Measurements from ENCODE around the gene PCYT1A.
"Not testable (repeated sequence)": the region's sequence is repeated elsewhere in the genome, so short reads cannot be mapped to it uniquely, and the experiment has no call there.

Gene PCYT1A

DNA sequence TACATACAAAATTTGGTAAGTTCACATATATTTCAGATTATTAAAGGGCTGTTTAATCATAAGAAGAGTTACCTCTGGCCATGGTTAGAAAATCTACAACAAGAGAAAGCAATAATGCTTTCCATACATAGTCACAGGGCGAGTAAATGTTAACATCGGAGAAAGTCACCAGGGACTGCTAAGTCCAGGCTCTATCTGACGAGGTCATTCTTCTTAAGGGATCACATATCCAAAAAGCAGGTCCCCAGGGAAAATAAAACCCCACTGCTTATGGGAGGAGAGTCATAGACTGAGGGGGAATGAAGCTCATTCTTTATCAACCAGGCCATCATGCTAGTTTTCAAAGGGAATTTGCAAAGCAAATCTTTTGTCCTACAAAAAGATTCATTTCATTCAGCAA, 3.1 kb downstream of the PCYT1A start:
- DNase-seq, result no peak

DNA sequence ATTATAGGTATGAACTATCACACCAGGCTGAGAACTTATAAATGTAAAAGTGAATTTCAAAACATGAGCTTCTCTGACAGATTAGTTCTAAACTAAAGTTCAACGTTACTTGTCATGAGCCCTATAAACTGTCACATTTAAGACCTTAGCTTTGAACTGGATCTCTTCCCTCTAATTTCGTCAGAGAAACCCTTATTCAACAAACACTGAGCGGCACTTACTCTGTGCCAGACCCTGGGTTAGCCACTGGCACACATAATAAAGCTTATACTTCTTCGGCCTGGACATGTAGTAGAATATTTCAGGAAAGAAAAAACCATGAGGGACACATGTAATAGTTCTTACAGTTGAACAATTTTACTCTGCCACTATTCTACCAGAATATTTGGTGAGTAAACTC, 5.6 kb downstream of the PCYT1A start:
- DNase-seq, result no peak

DNA sequence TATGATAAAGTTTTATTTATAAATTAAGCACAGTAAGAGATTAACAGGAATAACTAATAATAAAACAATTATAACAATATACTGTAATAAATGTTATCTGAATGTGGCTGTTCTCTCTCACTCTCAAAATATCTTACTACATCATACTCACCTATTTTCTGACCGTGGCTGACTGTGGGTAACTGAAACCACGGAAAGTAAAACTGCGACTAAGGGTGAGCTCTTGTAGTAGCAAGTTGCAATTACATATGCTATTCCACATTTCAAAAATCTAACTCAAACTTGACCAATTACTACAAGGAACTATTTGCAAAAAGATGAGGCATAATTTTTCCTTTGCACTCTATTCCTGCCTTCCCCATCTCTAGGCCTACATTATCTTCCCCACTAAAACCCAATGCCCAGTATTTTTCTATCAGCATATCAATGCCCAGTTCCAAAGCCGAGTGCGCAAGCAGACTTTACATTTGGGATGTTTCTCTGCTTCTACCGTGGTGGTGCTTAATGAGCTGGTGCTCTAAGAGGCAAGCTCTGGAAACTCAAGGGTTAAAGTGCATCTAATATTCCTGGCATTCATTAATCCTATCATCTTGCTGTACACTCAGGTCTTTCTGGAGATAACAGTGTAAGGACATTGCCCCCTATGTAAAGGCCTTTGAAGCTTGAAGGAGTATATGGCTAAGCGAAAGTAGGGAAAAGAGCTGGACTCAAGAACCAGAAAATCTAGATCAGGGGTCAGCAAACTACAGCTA, 6.7 kb downstream of the PCYT1A start:
- no peak for DNase-seq

DNA sequence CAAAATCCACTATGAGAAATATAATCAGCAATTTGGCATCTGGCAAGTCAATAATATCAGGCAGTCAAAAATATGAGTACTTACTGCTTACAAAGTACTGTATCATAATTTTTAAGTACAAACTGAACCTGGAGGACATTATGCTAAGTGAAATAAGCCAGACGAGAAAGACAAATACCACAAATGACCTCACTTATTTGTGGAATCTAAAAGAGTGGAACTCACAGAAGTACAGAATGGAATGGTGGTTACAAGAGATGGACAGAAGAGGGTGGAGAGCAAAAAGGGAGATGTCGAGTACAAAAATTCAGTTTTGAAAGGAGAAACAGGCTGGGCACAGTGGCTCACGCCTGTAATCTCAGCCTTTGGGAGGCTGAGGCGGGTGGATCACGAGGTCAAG, 12.4 kb downstream of the PCYT1A start:
- no peak for DNase-seq

DNA sequence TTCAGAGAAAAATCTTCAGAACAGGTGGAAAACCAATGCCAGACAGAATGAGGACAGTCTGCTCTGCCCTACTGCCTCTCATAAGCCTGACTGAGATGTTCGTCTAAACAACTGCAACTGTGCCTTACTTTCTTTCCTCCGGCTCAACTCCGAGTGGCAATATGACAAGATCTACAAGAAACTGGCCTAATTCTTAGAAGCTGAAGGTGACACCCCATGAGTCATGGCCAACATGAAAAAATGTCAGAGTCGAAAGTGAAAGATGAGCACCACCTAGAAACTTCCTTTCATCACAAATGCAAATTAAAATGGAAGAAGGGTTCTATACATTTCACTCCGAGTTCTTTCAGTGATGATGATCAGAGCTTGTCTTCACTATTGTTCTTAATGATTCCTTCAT, 12.9 kb downstream of the PCYT1A start:
- no peak for DNase-seq

DNA sequence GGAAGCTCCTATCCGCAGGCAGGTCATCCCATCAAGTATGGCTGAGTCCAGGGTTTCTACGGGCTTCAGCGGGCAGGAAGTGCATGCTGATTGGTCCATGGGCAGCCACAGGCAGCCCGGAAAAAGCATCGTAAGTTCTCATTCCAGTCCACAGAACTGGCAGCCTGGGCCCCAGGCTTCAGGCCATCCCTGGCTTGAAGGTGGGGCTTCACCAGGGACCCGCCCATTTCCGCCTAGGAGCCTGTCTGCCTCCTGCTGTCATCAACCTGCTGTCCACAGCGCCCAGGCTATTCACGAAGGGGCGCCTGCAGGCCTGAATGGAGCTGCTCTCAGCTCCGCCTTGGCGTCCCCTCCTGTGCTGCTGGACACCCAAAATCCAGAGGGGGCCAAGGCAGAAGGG, 13.9 kb downstream of the PCYT1A start:
- DNase-seq, result no peak

DNA sequence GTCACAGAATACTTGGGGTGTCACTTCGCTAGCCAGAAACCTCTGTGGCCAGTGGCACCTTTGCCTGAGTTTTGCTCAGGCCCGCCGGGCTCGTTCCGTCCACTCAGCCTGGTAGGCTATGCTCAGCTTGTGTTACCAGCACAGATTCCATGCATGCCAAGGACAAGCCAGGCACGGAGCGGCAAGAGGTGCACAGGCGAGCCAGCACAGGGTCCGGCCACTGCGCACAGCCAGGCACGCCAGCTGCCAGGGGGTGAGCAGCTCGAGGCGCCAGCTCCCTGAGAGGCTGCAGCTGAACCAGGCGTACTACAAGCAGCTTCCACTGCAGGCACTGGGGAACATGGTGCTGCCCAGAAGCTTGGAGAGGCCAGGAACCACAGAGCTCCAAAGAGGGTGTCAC, 14.7 kb downstream of the PCYT1A start:
- no peak for DNase-seq

DNA sequence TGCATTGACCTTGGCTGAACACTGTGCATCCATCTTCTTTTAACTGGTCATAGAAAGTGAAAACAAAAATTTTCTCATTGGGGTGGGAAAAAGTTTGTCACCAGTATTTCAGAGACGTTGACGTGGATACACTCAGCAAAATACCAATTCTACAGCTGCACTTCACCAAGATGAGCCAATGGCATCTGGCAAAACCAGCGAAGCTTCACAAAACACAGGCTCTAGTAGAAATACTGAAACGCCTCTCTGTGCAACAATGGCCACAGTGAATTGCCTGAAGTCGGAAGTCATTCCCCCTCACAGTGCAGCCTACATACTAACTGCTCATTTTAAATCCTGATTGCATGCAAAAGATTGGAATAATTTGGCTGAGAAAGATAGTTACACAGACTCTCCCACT, 17.0 kb downstream of the PCYT1A start:
- DNase-seq, result no peak

DNA sequence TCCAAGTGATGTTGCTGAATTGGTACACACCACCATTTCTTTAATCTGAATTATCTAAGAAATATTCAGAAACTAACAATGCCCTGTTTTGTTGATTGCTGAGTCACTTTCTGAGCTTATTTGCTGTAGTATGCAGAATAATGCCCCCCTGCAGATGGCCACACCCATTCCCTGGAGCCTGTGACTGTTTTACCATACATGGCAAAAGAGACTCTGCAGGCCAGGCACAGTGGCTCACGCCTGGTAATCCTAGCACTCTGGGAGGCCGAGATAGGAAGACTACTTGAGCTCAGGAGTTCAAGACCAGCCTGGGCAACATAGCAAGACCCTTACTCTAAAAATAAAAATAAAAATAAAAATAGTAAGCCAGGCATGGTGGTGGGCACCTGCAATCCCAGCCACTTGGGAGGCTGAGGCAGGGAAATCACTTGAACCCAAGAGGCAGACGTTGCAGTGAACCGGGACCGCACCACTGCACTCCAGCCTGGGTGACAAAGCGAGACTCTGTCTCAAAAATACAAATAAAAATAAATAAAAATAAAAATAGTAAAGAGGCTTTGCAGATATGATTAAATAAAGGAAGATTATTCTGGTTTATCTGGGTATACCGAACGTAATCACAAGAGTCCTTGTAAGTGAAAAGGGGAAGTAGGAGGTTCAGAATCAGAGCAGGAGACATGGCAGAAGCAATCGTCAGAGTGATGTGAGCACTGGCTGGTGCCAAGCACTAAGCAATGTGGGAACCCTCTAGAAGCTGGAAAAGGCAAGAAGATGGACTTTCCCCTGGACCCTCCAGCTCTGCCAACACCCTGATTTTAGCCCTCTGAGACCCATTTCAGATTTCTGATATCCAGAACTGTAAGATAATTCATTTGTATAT, 19.0 kb downstream of the PCYT1A start:
- no peak for DNase-seq

DNA sequence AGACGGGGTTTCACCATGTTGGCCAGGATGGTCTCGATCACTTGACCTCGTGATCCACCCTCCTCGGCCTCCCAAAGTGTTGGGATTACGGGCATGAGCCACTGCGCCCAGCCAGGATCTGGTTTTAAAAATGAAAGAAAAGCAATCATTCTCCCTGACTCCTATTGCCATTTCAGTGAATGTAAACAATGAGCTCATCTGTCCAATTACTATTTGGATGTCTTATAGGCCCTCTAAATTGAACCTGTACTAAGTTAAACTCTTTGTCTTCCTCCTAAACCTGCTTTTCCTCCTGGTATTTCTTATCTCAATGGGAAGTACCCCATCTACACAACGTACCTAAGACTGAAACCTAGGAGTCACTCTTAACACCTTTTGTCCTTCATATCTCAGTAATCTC, 23.7 kb downstream of the PCYT1A start:
- DNase-seq, result no peak

DNA sequence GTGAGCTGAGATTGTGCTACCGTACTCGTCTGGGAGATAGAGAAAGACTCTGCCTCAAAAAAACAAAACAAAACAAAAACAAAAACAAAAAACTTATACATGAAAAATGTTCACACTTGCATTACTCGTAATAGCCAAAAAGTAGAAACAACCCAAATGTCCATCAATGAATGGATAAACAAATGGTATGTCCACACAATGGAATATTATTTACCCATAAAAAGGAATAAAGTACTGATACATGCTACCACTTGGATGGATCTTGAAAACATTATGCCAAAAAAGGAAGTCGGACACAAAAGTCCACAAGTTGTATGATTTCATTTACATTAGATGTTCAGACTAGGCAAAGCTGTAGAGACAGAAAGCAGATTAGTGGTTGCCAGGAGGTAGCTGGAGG, 26.7 kb downstream of the PCYT1A start:
- DNase-seq, result no peak

DNA sequence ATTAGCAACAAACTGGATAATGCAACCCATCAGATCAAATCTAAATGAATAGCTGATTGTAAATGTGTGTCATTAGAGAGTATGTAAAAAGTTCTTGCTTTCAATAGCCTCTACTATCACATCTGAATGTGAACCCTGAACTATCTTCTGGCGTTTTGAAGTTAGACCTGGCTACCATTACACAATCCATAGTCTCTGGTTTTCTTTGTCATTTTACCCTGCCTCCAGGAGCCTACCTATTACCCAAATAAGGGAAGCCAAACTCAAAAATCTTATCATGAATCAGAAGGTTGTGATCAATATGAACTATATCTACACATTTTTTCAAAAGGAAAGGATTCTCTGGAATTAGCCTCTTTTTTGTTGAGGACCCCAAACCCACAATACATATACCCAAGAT, 31.8 kb downstream of the PCYT1A start:
- DNase-seq, result no peak

DNA sequence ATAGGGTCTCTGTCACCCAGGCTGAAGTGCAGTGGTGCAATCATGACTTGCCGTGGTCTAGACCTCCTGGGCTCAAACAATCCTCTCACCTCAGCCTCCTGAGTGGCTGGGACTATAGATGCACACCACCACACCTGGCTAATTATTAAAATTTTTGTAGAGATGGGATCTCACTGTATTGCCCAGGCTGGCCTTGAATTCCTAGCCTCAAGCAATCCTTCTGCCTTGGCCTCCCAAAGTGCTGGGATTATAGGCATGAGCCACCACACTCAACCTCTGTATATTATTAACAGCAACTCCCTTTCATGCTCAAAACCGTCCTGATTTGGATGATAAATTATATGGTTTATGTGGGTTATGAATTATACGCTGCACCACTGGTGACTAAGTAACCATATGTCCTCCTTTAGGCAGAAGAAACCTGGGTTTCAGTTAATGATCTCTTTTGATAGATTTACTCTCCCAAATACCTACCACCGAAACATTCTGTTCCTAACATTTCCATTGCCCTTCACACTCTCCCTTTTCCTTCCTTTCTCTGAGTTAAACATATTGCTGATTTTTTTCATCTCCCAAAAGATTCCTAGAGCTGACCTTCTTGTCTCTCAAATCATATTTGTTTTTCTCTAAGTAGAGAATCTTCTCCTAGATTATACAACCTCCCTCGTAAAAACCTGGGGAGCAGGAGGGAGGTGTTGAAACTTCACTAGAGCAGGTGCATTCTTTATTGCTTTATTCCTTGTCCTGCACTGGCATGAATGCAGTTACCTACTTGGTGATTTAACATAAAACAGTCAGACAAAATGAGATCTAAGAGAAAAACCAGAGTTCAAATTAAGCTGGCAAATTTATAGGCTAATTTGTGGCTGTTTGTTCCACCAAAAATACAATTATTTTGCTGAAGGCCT, 32.9 kb downstream of the PCYT1A start:
- DNase-seq, result no peak

DNA sequence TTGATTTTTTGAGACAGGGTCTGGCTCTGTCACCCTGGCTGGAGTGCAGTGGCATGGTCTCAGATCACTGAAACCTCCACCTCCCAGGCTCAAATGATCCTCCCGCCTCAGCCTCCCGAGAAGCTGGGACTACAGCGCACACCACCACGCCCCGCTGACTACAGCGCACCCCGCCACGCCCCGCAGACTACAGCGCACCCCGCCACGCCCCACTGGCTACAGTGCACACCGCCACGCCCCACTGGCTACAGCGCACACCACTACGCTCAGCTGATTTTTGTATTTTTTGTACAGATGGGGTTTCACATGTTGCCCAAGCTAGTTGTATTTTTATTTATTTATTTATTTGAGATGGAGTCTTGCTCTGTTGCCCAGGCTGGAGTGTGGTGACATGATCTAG, 35.6 kb downstream of the PCYT1A start:
- DNase-seq, result no peak

DNA sequence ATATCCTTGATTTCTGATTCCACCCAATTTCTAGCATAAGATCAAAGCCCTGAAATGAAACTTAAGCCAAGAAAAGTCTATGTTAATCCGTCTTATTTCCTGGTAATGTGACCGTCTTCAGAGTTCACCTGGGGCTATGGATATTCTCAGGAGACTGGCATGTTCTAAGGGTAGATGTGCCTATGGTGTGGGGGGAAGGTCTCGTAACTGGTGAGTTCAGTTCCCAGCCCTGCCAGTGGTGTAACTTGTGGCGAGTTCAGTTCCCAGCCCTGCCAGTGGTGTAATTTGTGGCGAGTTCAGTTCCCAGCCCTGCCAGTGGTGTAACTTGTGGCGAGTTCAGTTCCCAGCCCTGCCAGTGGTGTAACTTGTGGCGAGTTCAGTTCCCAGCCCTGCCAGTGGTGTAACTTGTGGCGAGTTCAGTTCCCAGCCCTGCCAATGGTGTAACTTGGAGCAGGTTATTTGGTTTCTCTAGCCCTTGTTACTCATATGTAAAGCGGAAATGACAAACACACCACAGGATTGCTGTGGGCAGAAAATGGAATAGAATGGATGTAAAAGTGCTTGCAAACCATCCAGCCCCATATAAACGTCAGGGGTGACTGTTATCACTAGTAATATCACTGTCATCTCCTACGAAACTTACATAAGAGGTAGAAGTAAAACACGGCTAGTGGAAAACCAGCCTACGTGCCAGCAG, 40.8 kb downstream of the PCYT1A start:
- peak; percentile 10 for DNase-seq

DNA sequence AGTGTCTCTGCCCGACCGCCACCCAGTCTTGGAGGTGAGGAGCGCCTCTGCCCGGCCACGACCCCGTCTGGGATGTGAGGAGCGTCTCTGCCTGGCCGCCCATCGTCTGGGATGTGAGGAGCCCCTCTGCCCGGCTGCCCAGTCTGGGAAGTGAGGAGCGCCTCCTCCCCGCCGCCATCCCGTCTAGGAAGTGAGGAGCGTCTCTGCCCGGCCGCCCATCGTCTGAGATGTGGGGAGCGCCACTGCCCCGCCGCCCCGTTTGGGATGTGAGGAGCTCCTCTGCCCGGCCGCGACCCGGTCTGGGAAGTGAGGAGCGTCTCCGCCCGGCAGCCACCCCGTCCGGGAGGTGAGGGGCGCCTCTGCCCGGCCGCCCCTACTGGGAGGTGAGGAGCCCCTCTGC, 43.4 kb downstream of the PCYT1A start:
- not testable (repeated sequence) for DNase-seq

DNA sequence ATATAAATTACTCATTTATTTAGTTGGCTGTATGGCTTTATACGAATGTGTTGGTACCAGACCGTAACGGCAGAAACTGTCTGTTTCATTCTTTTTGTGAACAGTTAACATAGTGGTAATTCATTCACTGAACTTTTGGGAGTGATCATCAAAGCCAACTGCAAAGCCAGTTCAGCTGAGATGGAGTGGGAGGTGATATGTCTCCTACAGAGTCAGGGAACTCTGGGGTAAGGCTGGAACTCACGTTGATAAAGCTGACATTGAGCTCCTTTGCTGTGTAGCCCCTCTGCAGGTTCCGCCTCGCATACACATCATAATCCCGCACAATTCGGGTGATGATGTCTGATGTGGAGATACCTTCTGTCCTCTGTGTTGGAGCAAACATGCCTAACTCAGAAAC, 45.8 kb downstream of the PCYT1A start:
- DNase-seq, result no peak

DNA sequence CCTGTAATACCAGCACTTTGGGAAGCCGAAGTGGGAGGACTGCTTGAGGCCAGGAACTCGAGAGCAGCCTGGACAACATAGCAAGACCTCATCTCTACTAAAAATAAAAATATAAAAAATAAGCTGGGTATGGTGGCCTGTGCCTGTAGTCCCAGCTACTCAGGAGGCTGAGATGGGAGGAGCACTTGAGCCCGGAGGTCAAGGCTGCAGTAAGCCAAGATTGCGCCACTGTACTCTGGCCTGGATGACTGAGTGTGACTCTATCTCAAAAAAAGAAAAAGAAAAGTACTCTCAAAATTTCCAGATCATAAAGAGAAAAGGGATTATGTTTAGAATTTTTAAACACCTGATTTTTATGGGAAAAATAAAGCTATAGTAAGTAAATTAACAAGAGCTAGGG, 47.1 kb downstream of the PCYT1A start:
- no peak for DNase-seq

DNA sequence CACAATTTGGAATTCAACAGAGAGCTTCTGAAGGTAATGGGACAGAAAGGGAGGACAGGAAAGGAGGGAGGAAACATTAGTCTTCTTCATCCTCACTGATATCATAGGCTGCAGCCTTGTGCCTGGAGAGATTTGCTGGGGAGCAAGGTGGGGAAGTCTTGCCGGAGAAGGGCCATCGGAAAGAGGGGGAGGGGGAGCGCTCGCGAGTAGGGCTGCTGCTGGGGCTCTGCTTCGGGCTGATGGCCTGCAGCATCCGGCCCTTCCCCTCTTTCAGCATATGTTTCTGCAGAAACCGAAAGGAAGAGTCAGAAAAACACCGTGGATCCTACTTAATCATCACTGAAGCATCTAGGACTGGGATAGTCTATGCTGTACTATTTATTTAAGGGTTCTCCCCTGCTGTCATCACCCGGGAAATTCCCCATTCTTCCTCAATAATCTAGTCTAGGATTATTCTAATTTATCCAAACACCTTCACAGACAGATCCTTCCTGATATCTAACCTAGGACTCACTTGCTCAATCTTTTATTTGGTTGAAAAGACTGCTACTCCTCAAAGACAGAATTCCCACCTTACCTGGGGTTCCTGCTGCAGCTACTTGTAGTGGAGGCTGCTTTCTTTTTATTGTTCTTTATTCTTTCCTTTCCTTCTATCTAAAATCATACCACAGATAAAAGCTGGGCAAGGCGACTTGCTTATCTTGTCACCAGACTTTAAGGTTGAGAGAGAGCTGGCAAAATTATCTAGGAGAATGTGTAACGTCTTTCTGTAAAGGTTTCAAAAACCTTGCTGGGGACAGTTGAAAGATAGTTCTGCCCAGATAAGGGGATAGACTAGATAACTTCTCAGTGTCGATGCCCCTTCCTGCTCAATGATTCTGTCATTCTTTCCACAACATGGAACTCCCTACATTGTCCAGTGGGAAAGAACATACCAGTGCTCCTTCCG, 48.6 kb downstream of the PCYT1A start:
- peak; percentile 5 for DNase-seq

DNA sequence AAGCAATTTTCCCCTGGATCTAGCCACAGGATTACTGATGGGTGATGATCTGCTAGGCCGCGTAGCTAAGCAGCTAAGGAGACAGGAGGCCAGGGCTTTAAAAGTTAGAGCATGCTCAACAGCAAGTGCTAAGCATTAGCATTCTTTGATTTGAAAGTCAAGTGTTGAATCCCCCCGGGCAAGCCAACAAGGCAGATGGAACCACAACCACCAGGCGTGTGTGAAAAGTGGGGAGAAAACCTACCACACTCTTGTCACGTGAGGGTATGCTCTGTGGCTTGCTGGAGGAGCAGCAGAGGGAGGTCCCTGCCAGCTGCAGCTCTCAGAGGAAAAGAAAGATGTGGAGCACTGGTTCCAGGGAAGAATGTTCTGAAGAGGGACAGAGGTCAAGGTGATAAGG, 50.3 kb downstream of the PCYT1A start:
- DNase-seq, result no peak

DNA sequence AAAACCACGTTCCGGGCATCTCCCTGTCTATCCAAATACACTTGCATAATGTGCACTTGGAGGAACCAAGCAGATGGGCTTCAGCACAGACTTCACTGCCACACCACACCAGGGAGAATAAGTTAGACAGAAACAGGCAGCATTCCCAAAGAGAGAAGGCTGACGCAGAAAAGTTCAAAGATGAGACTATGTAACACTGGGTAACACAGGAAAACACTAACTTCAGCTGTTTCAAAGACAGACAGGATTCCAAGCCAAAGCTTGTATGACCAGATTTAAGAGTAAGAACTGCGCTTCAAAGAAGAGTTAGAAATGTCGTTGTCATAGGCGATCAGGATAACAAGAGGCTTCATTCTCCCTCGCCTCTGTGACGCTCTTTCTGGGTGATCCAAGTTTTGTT, 51.3 kb downstream of the PCYT1A start:
- no peak for DNase-seq
